K562 (cell line): ENCODE results near the gene GSTM2. TPM values are rescaled to one million over a fixed set of nuclear protein-coding genes. Genes with fewer than 3 reads are reported as not detected.

Source experiments
- BCOR ChIP-seq: fragments of 450-650 bp; IDR thresholded peaks from 2 replicates; pipeline ENCODE4 v1.6.1; 2016
- EP400 ChIP-seq: fragments of 450-650 bp; IDR thresholded peaks from 2 replicates; pipeline ENCODE4 v1.6.1; 2017; ENCODE audit warnings: antibody characterized with exemption, mild to moderate bottlenecking, moderate library complexity
- ETV1 ChIP-seq: fragments of 450-650 bp; conservative IDR thresholded peaks from 2 replicates; pipeline ENCODE4 v1.6.1; 2016; ENCODE audit warnings: missing genetic modification characterization, control low read depth, low read depth, missing compliant biosample characterization
- HDAC3 ChIP-seq: fragments of 450-650 bp; IDR thresholded peaks from 2 replicates; pipeline ENCODE4 v1.6.1; 2018; ENCODE audit warnings: borderline replicate concordance, mild to moderate bottlenecking, moderate library complexity; ENCODE audit not compliant: partially characterized antibody
- HNRNPUL1 ChIP-seq: fragments of 200-400 bp; formaldehyde crosslinking; IDR thresholded peaks from 2 replicates; pipeline ENCODE4 v1.6.1; 2017; ENCODE audit warnings: low read length
- ILF3 ChIP-seq: fragments of 450-650 bp; IDR thresholded peaks from 2 replicates; pipeline ENCODE4 v1.6.1; 2018; ENCODE audit warnings: antibody characterized with exemption, mild to moderate bottlenecking, moderate library complexity, borderline replicate concordance
- MAFG ChIP-seq: fragments of 450-650 bp; conservative IDR thresholded peaks from 2 replicates; pipeline ENCODE4 v1.6.1; 2016; ENCODE audit warnings: missing genetic modification characterization, missing compliant biosample characterization
- MYNN ChIP-seq, 2 experiments: sonication (generic); formaldehyde crosslinking in 1 of 2; IDR thresholded peaks; 2 replicates each; pipeline versions ENCODE4 v1.5.0 to v1.6.1; 2016 to 2020; ENCODE audit warnings: antibody characterized with exemption in 1 of 2, missing genetic modification reagents in 1 of 2
- NFIC ChIP-seq: fragments of 450-650 bp; IDR thresholded peaks from 2 replicates; pipeline ENCODE4 v1.6.1; 2017; ENCODE audit warnings: mild to moderate bottlenecking, inconsistent platforms
- OTX1 ChIP-seq: fragments of 450-650 bp; formaldehyde crosslinking; IDR thresholded peaks from 2 replicates; pipeline ENCODE4 v1.4.0; 2022; ENCODE audit warnings: mild to moderate bottlenecking
- PHF21A ChIP-seq: fragments of 450-650 bp; IDR thresholded peaks from 2 replicates; pipeline ENCODE4 v1.6.1; 2017; ENCODE audit warnings: low read depth, borderline replicate concordance
- ZNF174 ChIP-seq: fragments of 250-450 bp; sonication (Bioruptor Pico); IDR thresholded peaks from 2 replicates; pipeline ENCODE4 v1.4.0; 2020; ENCODE audit warnings: mild to moderate bottlenecking
- ZNF282 ChIP-seq: sonication (generic); formaldehyde crosslinking; IDR thresholded peaks from 2 replicates; pipeline ENCODE4 v1.8.1; 2023; ENCODE audit warnings: missing genetic modification reagents
- ZNF507 ChIP-seq: conservative IDR thresholded peaks from 2 replicates; pipeline ENCODE4 v1.6.1; 2017; ENCODE audit warnings: missing genetic modification characterization, missing compliant biosample characterization
- ZNF586 ChIP-seq: fragments of 450-650 bp; formaldehyde crosslinking; conservative IDR thresholded peaks from 2 replicates; pipeline ENCODE4 v1.4.0; 2020; ENCODE audit warnings: mild to moderate bottlenecking, moderate library complexity
- polyA plus RNA-seq, 8 experiments: library from polyadenylated mRNA; depleted of rRNA in 4 of 8; stranded (reverse) in 5 of 8; unstranded in 3 of 8; fragments of >200 nt; fragmentation: Nextera tagmentation in 2 of 8; fragmentation: Illumina TruSeq in 1 of 8; extraction: Ambion mirVana in 2 of 8; extraction: Trizol in 1 of 8; gene quantifications; 2 replicates each; pipeline versions ENCODE4 v1.2.1 to v1.2.3, GENCODE V29; 2011 to 2014; ENCODE audit warnings: inconsistent platforms in 1 of 8, missing spikeins in 1 of 8
- total RNA-seq, 7 experiments: library from RNA; depleted of rRNA in 6 of 7; stranded (reverse); fragments of >200 nt in 6 of 7; fragmentation: Illumina TruSeq in 2 of 7; extraction: Trizol in 2 of 7; gene quantifications; 2 replicates each; pipeline versions ENCODE4 v1.2.1 to v1.2.3, GENCODE V29; 2011 to 2021; ENCODE audit warnings: low replicate concordance in 1 of 7
- TF ChIP-seq, protein P1 (sequence below): fragments of 450-650 bp; IDR thresholded peaks from 2 replicates; pipeline ENCODE4 v1.6.1; 2016; ENCODE audit warnings: mild to moderate bottlenecking
- TF ChIP-seq, protein P2 (sequence below): sonication (generic); formaldehyde crosslinking; IDR thresholded peaks from 2 replicates; pipeline ENCODE4 v1.9.0; 2022; ENCODE audit warnings: mild to moderate bottlenecking, missing genetic modification reagents
- TF ChIP-seq, protein P3 (sequence below), 2 experiments: fragments of 150-350 bp in 1 of 2; IDR thresholded peaks; 2 replicates each; pipeline ENCODE4 v1.6.1; 2012 to 2016; ENCODE audit warnings: low read depth in 2 of 2, low read length in 2 of 2, mild to moderate bottlenecking in 1 of 2, moderate library complexity in 1 of 2
- TF ChIP-seq, protein P4 (sequence below): IDR thresholded peaks from 2 replicates; pipeline ENCODE4 v1.6.1; 2012; ENCODE audit warnings: low read depth, low read length, improper control_type of control experiment, borderline replicate concordance

The GSTM2 gene
- total and polyA plus RNA-seq, 9 of the 15 experiments (the other 6 are each of a cell fraction or from before 2014, with no cell fraction given): 1.6 to 15.1 (median 6.8) TPM

DNA sequence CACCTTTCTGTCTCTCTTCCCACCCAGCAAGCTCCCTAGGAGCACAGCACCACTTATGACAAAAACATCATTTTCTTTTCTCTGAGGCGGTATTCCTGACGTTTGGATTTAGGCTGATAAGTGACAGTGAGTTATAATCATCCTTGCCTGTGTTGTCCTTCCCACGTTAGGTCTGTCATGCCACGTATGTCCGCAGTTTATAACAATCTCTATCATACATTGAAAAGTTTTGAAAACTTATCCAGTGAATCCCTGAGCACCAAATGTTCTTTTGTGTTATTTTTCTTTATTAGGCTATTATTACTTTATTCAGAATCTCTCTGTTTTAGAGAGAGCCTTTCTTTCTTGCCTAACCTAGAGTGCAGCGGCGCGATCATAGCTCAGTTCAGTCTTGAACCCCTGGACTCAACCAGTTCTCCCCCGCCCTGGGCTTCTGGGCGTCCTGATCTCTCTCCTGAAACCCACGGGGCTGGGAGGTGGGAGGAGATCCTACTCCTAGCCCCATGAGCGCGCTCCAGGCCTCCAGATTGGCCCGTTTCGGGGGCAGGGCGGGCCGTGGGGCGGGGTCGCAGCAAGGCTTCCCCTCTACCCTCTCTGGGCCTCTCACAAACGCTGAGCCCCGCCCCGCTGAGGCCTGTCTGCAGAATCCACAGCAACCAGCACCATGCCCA lies at the start of gene GSTM2 (continued):
- TF ChIP-seq, protein P1, sequence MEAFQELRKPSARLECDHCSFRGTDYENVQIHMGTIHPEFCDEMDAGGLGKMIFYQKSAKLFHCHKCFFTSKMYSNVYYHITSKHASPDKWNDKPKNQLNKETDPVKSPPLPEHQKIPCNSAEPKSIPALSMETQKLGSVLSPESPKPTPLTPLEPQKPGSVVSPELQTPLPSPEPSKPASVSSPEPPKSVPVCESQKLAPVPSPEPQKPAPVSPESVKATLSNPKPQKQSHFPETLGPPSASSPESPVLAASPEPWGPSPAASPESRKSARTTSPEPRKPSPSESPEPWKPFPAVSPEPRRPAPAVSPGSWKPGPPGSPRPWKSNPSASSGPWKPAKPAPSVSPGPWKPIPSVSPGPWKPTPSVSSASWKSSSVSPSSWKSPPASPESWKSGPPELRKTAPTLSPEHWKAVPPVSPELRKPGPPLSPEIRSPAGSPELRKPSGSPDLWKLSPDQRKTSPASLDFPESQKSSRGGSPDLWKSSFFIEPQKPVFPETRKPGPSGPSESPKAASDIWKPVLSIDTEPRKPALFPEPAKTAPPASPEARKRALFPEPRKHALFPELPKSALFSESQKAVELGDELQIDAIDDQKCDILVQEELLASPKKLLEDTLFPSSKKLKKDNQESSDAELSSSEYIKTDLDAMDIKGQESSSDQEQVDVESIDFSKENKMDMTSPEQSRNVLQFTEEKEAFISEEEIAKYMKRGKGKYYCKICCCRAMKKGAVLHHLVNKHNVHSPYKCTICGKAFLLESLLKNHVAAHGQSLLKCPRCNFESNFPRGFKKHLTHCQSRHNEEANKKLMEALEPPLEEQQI: no peak
- TF ChIP-seq HDAC3 (no peak), NFIC (no peak), ETV1 (no peak), ZNF586 (CRISPR knock-in tag) (no peak), EP400 (no peak), PHF21A (no peak), HNRNPUL1 (no peak), ZNF282 (no peak), ILF3 (no peak), ZNF174 (CRISPR knock-in tag) (no peak), OTX1 (CRISPR knock-in tag) (no peak), ZNF507 (no peak), BCOR (no peak), MAFG (tag) (no peak), MYNN (IDR thresholded peaks at IDR 0.05) (no peak), MYNN (CRISPR knock-in tag; IDR thresholded peaks at IDR 0.05) (no peak)
- TF ChIP-seq, protein P2, sequence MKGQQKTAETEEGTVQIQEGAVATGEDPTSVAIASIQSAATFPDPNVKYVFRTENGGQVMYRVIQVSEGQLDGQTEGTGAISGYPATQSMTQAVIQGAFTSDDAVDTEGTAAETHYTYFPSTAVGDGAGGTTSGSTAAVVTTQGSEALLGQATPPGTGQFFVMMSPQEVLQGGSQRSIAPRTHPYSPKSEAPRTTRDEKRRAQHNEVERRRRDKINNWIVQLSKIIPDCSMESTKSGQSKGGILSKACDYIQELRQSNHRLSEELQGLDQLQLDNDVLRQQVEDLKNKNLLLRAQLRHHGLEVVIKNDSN (CRISPR knock-in tag): 0 out of 2 replicates have a peak, but pooled peaks have one; percentile 19
- TF ChIP-seq, protein P3, sequence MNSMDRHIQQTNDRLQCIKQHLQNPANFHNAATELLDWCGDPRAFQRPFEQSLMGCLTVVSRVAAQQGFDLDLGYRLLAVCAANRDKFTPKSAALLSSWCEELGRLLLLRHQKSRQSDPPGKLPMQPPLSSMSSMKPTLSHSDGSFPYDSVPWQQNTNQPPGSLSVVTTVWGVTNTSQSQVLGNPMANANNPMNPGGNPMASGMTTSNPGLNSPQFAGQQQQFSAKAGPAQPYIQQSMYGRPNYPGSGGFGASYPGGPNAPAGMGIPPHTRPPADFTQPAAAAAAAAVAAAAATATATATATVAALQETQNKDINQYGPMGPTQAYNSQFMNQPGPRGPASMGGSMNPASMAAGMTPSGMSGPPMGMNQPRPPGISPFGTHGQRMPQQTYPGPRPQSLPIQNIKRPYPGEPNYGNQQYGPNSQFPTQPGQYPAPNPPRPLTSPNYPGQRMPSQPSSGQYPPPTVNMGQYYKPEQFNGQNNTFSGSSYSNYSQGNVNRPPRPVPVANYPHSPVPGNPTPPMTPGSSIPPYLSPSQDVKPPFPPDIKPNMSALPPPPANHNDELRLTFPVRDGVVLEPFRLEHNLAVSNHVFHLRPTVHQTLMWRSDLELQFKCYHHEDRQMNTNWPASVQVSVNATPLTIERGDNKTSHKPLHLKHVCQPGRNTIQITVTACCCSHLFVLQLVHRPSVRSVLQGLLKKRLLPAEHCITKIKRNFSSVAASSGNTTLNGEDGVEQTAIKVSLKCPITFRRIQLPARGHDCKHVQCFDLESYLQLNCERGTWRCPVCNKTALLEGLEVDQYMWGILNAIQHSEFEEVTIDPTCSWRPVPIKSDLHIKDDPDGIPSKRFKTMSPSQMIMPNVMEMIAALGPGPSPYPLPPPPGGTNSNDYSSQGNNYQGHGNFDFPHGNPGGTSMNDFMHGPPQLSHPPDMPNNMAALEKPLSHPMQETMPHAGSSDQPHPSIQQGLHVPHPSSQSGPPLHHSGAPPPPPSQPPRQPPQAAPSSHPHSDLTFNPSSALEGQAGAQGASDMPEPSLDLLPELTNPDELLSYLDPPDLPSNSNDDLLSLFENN (IDR thresholded peaks at IDR 0.05; ENCODE audit: low read depth in 2 of 2, low read length in 2 of 2): no peak
- TF ChIP-seq, protein P4, sequence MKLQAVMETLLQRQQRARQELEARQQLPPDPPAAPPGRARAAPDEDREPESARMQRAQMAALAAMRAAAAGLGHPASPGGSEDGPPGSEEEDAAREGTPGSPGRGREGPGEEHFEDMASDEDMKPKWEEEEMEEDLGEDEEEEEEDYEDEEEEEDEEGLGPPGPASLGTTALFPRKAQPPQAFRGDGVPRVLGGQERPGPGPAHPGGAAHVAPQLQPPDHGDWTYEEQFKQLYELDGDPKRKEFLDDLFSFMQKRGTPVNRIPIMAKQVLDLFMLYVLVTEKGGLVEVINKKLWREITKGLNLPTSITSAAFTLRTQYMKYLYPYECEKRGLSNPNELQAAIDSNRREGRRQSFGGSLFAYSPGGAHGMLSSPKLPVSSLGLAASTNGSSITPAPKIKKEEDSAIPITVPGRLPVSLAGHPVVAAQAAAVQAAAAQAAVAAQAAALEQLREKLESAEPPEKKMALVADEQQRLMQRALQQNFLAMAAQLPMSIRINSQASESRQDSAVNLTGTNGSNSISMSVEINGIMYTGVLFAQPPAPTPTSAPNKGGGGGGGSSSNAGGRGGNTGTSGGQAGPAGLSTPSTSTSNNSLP: no peak
